OCI-LY1 (cell line): ENCODE measurements around the gene PRRC2B.

Source experiments
- CTCF ChIP-seq: fragments of 200-600 bp; sonication (generic), shearing (Covaris generic); IDR thresholded peaks from 2 replicates; pipeline ENCODE4 v1.5.1; 2017; ENCODE audit warnings: mild to moderate bottlenecking, antibody characterized with exemption, low read length, moderate library complexity, mixed read lengths
- EZH2 ChIP-seq: fragments of 200-600 bp; sonication (generic), shearing (Covaris generic); IDR thresholded peaks from 2 replicates; pipeline ENCODE4 v1.8.0; 2017; ENCODE audit warnings: borderline replicate concordance, mixed run types, mild to moderate bottlenecking, antibody characterized with exemption, low read length, moderate library complexity, mixed read lengths

GRCh38 chr9:131543141-131543540 is 149.3 kb downstream of the PRRC2B start:
- TF ChIP-seq CTCF, result no peak
- TF ChIP-seq EZH2, result no peak
